EH (cell line): ENCODE data around the gene TPRA1.

ENCODE experiments used
- DNase-seq: peaks from one replicate; pipeline ENCODE4 v3.0.0-alpha.2; 2015; ENCODE audit warnings: low read depth

Gene TPRA1

DNA sequence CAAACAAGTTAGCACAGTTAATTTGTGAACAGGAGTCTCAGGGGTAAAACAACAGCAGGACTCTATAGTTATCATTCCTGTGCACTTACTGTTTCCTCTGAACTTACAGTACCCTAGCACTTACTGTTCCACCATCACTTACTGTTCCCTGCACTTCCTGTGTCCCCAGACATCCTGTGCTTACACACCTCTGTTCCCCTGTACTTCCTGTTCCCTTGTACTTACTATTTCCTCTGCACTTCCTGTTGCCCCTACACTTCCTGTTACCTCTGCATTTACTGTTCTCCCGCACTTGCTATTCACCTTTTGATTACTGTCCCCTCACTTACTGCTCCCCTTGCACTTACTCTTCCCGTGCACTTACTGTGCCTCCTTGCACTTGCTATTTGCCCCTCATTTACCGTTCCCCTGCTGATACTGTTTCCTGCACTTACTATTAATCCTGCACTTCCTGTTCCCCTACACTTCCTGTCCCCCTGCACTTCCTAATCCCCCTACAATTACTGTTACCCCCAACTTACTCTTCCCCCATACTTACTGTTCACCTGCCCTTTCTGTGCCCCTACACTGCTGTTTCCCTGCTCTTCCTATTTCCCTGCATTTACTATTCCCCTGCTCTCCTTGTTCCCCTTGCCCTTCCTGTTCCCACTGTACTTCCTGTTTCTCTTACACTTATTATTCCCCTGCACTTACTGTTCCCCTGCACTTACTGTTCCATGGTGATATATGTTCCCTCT is 30.3 kb downstream of the TPRA1 start:
- DNase-seq, result no peak

DNA sequence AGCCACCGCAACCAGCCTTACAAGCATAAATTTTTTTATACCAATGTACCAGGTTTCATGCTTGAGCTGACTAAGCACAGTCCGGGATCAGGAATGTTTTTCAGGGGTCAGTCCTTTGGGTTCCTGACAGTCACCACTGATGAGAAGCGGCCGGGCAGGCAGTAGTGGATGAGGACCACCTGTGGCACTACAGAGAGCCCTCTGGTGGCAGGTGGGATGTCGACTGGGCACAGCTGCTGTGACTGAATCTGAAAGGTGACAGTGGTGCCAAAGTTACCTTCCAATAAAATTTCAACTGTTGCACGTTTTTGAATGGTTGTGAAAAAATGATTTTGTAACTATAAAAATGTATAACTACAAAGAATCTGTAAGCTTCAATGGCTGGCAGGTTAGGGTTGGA is 34.0 kb downstream of the TPRA1 start:
- DNase-seq, result no peak

DNA sequence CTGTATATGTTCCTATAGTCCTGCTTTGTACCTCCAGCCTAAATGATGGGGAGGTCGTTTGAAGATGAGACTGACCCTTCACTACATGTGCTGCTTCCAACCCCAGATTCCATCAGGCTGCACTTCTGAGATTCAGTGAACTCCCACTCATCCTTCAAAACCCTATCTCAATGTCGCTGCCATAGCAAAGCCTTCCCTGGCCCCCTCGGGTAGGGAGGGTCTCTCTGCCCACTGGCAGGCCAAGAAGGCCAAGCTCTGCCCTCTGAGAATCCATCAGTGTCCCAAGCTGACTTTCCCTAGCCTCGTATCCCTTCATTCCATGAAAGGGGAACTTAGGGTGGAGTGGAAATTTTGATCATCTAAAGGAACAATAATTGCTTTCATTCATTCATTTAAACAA is 35.4 kb downstream of the TPRA1 start:
- DNase-seq, result no peak

DNA sequence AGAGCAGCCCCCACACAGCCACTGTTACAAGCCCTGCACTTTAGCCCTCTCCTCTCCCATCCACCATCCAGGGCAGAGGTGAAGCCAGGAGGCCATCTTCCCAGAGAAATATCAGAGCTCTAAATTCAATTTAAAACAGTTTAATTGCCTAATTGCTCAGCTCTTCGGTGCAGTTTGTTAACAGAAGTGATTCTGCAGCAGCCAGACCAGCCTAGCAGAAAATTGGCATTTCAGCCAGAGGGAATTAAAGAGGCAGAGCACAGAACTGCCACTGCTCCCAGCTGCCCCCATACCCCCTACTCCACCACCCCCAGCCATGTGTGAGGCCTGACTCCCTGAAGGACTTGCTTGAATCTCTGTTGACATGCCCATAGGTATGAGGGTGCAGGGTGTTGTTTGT is 38.5 kb downstream of the TPRA1 start:
- no peak for DNase-seq

DNA sequence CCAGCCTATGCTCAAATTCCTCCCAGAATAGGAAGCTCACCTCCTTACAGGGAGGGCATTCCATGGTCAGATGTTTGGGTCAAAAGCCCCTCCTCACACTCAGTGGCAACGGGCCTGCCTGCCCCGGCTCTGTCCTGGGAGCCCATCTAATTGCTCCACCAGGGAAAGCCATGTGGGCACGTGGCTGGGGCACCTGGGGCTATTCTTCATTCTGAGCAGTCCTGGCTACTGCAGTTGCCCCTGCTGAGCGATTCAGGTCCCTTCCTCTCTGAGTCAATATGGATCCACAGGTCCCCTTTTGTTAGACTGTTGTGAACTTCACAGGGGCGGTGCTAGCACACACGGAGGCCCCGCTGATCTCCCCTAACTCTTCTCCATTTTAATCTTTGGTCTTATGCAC is 39.4 kb downstream of the TPRA1 start:
- no peak for DNase-seq

DNA sequence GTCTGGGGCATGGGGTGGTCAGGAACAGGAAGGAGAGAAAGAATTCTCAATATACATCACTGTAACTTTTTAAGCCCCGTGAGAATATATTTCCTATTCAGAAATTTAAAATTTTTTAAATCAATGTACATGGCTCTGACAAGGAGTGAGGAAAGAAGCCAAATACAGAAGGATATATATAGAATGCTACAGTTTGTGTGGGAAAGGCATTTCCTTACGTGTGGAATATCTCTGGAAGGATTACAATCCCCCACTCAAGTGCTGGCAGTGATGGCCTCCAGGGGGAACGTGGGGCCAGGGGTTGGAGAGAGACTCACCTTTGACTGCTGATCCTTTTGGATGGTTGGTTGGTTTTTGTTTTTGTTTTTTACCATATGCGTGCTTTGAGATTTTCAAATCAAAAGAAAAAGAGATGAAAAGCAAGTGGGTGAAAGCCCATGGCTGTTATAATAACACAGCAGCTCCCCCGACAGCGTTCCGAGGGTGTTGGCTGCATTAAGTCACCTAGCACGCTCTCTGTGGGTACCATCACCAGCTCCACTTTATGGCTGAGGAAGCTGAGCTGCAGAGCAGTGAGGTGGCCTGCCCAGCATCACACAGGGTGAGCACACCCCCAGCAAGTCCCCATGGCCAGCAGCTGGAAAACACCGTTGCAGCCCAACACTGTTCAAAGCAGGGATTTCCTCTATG is 39.9 kb downstream of the TPRA1 start:
- no peak for DNase-seq

DNA sequence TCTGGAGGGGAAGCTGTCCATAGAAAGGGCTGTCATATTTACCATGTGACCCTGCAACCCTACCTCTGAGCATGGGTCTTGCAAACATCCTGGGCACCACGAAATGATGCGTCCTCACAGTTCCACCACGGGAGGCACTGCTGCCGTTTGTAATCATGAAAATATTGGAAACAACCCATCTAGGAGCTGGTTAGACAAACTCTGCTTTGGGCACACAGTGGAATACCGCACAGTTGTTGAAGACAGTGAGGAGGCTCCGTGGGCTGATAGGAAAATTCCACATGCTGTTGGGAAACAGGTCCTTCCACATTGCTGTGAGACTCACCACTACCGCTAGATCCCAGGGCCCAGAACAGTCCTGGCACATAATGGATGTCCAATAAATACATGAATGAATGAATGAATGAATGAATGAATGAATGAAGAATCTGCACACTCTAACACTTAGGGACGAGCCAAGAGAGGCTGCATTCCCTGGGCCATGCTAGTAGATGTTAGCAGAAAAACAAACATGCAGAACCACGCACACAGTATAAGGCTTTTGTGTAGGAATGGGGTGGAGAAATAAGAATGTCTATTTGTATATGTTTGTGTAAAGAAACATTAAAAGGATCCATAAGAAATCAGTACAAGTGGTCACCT is 40.6 kb downstream of the TPRA1 start:
- DNase-seq, result no peak

DNA sequence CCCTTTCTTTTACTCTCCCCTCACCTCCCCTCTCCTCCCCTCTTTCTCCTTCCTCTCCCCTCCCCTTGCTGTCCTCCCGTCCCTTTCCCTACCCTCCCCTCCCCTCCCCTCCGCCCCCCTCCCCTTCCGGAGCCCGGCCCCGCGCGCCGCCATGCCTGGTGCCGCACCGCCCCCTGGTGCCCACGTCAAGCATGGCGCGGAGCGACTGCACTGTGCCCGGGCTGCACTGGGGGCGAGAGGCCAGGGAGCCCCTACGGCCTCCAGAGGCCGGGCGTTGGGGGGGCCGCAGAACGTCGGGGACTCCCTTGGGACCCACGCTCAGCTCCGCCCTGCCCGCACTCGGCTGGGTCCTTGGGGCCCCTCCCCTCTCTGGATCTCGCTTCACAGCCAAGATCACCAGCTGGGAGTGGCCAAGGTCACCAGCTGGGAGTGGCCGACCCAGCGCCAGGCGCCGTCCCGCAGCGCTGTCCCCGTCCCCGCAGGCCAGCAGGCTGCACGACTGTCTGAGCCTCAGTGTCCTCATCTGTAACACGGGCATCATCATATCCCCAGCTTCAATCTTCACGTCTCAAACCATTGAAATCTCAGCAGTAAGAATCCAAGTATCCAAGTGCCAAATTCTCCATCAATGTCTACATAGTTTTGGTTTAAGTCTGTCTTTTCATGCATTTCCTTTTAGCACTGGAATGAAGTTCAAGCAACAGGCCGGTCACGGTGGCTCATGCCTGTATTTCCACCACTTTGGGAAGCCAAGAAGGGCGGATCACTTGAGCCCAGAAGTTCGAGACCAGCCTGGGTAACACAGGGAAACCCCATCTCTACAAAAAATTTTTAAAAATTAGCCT is 42.5 kb downstream of the TPRA1 start:
- DNase-seq, result peak; percentile 60

DNA sequence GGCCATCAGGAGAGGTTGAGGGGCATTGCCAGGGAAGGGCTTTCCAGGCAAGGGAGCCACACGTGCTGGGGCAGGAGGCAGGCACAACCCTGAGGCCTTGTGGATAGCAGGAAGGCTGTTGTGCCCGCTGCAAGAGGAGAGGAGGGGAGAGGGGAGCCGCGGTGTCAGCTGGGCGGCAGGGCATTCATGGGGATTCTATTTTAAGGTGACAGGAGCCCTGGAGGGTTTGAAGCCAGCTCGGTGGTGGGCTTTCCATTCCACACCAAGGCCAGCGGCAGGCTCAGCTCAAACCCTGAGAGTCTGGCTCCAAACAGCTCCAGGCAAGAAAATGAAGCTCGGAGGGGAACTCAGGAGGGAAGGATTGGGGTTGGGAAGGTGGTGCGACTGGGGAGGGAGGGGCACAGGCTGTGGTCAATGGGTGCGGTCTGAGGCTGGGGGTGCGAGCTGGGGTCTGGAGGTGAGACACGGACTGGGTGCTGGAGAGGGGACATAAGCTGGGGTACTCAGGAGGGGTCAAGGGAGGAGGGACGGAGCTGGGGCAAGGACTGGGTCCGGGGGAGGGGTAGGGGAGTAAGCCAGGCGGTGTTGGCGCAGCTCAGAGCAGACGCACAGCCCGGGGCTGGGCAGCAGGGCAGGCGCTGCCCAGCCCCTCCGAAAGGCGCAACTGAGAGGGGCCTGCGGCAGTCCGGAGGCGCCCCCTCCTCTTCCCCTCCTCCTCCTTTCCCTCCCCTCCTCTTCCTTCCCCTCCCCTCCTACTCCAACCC is 43.4 kb downstream of the TPRA1 start:
- no peak for DNase-seq

DNA sequence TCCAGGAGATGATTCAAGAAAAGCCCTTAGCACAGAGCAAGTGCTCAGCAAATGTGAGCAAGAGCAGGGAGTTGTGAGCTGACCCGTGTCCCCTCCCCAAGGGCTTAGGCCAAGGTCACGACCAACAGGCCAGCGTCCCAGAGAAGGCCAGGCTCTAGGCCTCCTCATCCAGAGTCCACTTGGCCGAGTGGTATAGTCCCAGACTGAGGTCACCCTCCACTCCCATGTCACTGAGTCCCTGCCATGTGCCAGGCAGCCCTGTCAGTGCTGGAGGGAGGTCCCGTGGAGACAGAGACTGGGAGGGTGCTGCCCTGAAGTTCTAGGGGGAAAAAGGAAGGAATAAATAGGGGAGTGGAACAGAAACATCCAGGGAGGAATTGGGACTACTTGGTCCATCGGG is 44.0 kb downstream of the TPRA1 start:
- no peak for DNase-seq

DNA sequence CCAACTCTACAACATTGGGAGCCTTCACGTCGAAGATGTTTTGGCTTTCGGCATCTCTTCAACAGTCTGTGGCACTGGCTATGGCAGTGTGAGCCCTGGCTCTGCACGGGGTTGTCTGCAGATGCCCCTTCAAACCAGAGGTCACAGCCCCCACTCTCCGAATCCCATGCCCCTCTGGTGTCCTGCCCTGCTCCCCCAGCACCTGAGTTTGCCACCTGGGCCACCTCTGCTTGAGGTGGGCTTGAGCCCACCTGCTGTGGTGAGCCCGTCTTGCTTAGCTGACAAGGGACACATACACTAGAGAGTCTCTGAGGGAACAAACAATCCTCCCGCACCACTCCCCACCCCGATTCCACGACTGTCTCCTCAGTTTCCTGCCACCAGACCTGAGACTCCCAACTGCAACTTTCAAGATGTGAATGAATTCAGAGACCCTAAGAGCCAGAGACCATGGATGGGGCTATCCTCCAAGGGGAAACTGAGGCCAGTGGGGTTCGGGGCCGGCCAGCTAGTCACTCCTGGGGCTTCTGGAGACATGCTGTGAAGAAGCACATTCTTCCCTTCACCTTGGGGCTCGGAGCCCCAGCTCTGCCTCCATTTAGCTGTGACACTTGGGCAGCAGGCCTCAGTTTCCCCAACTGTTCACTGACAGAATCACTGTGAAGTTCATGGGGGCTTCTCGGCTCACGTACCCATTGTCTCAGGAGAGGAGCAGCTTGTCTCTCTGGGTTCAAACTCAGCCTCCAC is 44.6 kb downstream of the TPRA1 start:
- no peak for DNase-seq

DNA sequence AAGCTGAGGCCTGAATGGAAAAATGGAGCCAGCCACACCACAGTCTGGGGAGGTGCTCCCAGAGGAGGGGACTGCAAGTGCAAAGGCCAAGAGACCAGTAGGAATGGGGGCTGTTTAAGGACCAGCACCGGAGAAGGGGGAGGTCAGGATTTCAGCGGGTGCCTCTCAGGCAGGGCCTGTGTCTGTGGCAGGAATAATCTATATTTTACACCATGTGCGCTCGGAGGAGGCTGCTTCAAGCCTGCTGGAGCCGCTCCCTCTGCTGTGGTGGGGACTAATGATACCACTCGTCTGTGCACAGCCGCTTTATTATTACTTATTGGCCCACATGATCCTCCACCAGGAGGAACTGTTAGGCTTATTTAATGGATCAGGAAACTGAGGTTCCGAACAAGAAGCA is 45.3 kb downstream of the TPRA1 start:
- DNase-seq, result no peak

DNA sequence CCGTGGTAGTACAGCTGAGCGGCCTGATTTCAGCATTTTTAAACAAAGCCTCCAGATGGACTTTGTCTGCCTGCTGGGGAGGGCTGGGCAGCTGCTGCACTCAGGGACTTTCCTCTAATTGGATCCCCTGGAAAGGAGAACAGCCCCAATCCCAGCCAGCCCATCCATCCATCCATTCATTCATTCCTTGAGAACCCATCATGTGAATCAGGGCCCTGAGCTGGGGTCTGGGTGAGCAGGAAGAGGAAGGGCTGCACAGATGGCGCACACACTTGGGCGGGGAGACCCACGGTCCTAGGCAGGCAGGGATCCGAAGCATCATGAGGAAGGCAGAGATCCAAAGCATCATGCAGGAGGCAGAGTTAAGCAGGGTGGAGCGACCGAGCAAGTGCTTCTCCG is 45.7 kb downstream of the TPRA1 start:
- no peak for DNase-seq

DNA sequence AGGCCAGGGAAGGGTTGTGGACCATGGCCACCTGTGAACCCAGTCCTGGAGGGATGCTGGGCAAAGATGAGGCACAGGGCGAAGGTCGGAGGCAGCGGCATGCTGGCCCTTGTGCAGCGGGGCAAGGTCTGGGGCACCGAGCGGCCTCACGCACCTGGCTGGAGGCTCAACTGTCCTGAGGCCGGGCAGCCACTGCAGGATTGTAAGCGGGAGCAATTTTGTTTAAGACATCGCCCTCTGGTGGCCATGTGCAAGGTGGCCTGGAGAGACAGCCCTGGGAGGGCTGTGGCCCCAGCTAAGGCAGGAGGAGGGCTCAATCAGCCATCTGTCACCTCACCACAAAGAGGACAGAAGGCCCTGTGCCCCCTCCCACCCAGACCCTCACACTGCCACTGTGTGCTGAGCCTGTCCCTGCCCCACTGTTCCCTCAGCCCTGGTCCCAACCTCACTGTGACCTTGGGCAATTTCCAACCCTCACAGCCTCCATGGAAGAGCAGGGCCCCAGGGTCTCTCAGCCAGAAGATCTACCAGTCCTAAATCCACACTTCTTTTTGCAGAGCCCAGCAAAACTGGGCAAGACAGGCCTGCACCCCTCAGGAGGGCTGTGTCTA is 46.2 kb downstream of the TPRA1 start:
- DNase-seq, result peak; percentile 71

DNA sequence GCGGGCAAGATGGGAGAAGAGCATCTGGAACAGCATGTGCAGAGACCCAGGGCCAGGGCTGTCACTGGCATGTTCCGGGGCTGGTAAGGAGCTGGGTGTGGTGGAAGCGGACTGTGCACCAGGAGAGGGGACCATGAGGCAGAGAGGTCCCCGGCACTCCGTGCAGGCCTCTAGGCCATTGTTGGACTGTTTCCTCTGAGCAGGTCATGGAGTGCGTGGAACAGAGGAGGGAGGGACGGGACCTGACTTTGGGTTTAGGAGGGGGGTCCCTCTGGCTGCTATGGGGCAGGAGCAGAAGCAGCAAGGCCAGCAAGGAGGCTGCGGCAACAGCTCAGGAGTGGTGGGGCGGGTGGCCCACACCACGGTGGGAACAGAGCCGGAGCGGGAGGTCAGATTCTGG is 47.1 kb downstream of the TPRA1 start:
- DNase-seq, result no peak

DNA sequence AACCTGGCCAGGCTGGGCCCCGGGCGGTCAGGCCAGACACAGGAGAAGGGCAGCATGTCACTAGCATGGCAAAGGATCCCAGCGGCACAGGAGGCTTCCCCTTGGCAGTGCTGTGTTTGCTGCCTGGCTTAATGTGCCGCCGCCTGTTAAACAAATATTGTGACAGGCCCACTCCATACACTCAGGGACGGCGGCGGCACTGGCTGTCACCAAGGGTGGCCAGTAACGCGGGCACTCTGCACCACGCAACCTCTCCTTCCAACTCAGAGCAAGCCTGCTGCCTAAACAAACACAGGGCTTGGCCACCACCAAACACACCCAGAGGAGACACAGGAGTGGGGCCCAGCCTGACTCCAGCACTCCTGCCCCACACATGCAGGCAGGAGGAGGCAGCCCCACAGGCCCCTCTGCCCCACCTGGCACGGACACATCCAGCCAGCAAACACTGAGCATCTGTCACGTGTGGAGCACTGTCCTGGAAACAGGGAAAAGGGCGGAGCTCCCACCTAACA is 48.0 kb downstream of the TPRA1 start:
- DNase-seq, result no peak

DNA sequence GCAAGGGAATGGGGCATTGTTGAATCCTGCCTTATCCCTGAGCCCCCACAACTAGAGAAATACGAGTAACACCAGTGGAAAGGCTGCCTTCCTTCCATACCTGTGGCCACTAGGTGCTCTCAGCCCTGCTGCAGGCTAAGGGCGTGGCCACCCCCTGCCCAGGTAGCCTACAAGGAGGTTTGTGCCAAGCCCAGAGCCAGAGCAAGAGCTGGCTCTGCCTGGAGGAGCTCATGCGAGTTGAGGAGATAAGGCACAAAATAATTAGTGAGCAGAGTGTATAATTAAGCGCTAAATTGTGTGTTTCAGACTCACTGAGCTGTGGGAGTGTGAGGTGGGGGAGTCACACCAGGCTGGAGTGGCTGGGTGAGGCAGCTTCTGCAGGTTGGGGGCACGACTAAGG is 49.2 kb downstream of the TPRA1 start:
- DNase-seq, result no peak

DNA sequence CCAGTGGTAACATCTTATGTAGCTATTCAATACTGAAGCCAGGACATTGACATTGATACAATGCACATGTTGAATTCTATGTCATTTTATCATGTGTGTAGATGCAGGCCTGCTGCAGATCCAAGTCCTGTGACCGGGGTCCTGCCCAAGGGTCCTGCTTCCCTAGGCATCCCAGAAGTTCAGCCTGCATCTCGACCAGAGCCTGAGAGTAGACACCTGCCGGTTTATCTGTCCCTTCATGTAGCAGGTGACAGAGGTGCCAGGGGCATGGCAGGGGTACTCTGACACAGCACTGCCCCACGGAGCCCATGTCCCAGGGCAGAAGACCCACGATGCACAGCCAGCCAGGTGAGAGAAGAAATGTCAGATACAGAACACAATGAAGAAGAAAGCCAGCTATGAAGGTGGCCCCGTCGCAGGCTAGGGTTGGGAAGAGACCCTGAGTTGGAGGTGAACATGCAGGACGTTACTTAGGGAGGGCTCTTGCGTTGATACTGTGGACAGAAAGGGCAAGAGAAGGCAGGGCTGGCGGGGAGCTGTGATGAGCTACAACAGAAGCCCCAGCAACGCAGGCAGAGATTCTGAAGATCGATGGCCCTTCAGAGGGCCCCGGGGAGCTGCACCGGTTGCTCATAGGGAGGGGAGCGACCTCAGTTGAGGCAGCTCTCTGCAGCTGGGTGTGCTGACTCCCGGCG is 51.0 kb downstream of the TPRA1 start:
- no peak for DNase-seq

DNA sequence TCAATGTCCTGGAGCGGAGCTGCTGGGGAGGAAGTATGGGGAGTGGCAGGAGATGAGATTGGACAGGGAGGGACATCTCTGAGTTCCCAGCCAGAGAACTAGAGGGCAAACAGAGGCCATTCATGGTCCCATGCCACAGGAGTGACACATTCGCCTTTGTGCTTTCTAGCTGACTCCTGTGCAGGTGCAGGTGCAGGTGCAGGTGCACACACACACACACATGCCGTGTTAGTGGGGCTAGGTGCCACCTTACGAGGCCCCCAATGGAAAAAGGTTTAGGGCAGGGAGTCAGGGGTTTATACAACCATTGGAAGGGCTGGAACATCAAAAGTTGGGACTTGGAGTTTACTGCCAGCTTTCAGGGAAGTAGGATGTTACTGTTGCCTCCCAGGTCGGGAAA is 52.0 kb downstream of the TPRA1 start:
- no peak for DNase-seq
